SK-N-SH (cell line): ENCODE results near the gene COL26A1.

Experiments
- CTCF ChIP-seq: fragments of 200-600 bp; sonication (generic); IDR thresholded peaks from 2 replicates; pipeline ENCODE4 v1.6.1; 2017; ENCODE audit warnings: antibody characterized with exemption, mild to moderate bottlenecking, moderate library complexity
- EP300 ChIP-seq, 2 experiments: IDR thresholded peaks; 2 replicates each; pipeline versions ENCODE4 v1.4.0 to v1.6.1; 2012; ENCODE audit warnings: borderline replicate concordance in 1 of 2, low read depth in 1 of 2, low read length in 1 of 2
- EZH2phosphoT487 ChIP-seq: fragments of 200-600 bp; sonication (generic); IDR thresholded peaks from 2 replicates; pipeline ENCODE4 v1.6.1; 2017; ENCODE audit warnings: low read depth, mixed run types, mild to moderate bottlenecking, antibody characterized with exemption, moderate library complexity, borderline replicate concordance
- FOXM1 ChIP-seq: IDR thresholded peaks from 2 replicates; pipeline ENCODE4 v1.4.0; 2012; ENCODE audit warnings: low read depth, mild to moderate bottlenecking
- POLR2AphosphoS5 ChIP-seq: IDR thresholded peaks from 2 replicates; pipeline ENCODE4 v1.6.1; 2012; ENCODE audit warnings: low read depth, low read length
- RCOR1 ChIP-seq: fragments of 150-350 bp; IDR thresholded peaks from 2 replicates; pipeline ENCODE4 v1.6.1; 2017; ENCODE audit warnings: antibody characterized with exemption, low read length
- SIN3A ChIP-seq: IDR thresholded peaks from 2 replicates; pipeline ENCODE4 v1.6.1; 2012; ENCODE audit warnings: low read depth, mild to moderate bottlenecking, low read length, moderate library complexity, borderline replicate concordance
- TCF12 ChIP-seq: IDR thresholded peaks from 2 replicates; pipeline ENCODE4 v1.4.0; 2012
- TF ChIP-seq, protein P1 (sequence below): IDR thresholded peaks from 2 replicates; pipeline ENCODE4 v1.4.0; 2012; ENCODE audit warnings: low read depth

GRCh38 chr7:101420436-101420835 is 57.8 kb downstream of the COL26A1 start:
- TF ChIP-seq EP300 (IDR thresholded peaks at IDR 0.05; ENCODE audit: borderline replicate concordance in 1 of 2, low read depth in 1 of 2, low read length in 1 of 2) (no peak), CTCF (no peak), EZH2phosphoT487 (no peak), RCOR1 (no peak), TCF12 (no peak), POLR2AphosphoS5 (no peak), FOXM1 (no peak), SIN3A (no peak)
- TF ChIP-seq, protein P1, sequence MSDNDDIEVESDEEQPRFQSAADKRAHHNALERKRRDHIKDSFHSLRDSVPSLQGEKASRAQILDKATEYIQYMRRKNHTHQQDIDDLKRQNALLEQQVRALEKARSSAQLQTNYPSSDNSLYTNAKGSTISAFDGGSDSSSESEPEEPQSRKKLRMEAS = no peak
